GM21447 (cell line): ENCODE results near the gene CD58.
A peak's percentile ranks its signal among the peaks of the same experiment; 100 is the strongest.

ENCODE experiments used
- ATAC-seq: cut with Tn5 transposase; IDR thresholded peaks from one replicate; pipeline ENCODE4 v1.9.1; 2021; ENCODE audit not compliant: unreplicated experiment

Gene CD58

DNA sequence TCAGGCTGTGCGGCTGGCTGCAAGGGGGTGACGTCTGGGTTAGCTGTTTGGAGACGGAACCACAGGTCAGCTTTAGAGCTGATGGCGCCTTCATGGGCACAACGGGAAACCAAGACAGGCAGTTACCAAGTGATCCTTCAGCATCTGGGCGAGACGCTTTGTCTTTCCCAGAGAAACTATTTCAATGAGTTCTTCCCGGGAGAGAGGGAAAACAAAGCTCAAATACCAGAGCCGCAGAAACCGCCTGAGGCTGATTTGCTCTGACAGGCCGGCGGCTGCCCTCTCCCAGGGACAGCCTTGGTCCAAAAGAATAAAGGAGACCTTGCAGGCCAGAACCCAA, 76.5 kb downstream of the CD58 start:
- ATAC-seq: no peak

DNA sequence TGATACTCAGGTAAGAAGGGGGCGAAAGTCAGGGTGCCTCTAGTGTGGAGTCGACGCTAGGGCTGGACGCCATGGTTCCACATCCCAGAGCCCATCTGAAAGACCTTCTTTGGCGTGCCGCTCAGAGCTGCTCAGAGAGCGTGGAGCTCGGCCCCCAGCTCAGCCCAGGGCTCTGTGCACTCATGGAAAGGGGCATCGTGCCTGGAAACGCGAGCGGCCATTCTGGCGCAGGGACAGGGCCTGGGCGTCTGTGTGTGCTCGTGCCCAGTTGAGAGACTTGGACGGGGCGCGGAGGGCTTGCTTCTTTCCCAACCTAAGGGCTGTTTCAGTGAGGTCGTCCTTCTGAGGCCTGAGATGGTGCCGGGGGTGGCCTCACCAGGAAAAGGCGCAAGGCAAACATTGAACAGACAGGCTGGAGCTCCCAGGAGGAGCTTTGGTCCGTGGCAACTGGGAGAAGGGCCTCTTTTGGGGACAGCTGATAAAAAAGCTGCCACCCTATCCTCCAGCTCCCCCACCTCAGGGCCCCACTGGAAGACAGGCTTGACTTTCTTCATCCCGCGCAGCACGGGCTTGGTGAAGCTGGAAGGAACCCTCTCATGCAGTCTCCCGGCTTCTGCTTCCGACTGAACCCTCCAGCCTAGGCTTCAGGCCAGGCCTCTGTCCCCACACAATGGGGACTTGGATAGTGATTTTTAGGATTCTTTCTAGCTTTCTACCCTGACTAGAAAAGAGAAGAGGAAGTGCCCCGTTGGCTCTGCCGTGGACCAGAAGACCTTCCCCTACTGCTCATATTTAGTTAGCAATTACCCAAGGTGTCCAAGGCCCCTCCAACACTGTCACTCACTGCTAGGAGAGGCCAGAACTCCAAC, 77.1 kb downstream of the CD58 start:
- ATAC-seq: no peak

DNA sequence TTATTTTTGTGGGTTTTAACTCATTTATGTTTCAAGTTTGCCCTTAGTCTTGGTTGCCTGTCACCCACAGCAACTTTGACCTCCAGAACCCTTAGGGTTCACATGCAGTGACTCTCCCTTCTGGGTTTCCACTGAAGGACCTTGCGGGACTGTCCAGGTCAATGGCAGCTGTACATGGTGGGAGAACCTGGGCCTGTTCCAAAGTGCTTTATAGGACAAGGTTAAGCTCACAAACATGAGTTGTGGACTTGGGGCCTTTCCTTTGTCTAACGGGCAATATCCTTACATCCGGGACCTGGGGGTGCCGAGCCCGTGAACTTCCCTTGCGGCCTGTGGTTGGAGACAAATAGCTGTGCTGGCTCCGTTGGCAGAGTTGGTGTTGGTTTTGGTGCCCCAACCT, 77.8 kb downstream of the CD58 start:
- ATAC-seq: no peak

DNA sequence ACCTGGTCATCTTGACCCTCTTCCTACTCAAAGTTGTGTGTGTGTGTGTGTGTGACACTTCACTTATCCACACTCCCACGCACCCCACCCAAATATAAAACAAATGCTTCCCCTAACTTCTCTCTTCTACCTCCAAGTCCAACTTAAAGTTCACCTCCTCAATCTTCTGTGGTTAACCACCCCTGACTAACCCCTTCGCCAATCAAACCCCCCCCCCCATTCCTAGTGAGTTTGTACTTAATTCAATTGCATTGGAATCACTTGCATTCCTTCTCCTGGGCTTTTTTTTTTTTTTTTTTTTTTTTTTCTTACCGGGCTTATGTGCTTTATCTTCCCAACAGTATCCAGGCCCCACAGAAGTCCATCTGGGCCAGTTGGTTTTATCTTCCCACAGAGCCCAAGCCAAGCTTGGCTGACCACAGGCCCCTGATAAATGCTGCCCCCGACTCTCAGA, 78.4 kb downstream of the CD58 start:
- no peak for ATAC-seq

DNA sequence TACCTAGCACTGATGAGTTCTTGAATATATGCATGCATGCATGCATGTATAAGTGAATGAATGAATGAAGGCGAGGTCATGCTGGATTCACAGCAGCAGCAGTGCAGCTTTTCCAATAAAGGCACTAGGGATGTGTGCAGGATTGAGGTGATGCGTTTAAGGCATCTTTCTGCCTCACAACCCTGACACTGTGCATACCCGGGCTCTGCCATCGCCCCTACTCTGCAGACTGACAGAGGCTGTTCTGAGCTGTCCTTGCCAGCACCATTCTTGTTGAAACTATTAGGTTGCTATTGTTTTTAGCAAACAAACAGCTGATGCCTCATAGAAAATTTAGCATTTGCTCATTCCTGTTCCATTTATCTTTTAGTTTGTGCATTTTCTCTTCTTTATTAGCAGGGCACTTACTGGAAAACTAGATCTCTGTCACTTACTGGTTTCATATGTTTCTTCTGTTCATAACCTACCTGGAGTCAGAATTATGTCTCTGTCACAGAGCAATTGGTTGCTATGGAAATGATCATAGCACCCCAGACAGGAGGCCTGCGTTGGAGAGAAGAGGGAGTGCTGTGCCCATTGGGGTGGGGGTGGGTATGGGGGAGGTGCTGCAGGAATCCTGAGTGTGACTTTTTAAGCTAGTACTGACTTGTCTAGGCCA, 79.0 kb downstream of the CD58 start:
- no peak for ATAC-seq

DNA sequence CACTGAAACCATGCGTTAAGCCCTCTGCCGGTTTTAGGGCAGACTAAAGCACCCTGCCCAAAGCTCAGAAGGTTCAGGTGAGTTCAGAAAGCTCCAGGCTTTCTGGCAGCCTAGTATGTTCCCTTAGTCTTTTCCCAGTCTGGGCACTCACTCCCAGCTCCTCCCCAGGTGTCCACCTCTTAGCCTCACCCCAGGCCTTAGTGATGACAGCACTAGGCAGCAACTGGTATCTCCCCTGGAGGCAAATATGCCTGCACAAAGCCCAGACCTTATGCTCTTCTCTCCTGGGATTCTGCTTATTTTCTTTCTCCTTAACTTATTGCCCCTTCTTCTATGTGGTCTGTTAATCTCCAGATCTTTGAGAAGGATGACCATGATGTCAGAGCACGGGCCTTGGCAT, 80.2 kb downstream of the CD58 start:
- ATAC-seq: no peak

DNA sequence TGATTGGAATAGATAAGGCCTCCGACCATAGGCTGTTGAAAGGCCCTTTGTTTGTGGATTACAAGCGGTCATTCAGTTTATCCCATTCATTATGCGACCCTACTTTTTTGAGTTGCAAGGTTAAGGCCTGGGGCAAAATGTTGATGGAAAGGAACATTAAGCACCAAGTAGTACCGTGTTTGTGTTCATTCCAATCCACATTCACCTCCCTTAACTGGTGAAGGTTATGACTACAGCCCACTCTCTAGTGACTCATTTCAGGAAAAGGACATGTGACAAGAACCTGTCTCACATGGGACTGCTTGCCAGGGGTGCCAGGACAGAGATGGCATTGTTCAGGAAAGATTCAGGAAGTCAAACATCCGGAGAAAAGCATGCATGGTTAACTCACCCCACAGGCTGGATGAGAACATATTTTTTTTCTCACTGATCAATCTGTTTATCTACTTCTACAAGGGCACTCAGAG, 81.6 kb downstream of the CD58 start:
- no peak for ATAC-seq

DNA sequence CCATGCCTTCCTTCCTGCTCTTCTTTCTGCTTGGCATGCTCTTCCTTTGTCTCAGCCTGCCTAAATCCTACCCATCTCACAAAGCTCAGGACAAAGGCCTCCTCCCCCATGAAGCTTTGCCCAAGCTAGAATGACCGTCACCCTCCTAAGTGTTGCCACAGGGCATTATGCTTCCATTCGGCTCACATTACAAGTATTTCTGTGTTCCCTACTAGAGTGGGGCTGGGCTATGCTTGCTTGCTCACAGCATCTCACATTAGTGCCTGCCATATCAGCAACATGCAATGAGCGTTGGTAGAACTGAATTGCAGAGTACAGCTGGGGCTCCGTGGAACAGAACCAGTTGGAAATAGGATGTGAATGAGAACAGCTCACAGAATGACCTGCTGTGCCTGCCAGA, 82.8 kb downstream of the CD58 start:
- ATAC-seq: no peak

DNA sequence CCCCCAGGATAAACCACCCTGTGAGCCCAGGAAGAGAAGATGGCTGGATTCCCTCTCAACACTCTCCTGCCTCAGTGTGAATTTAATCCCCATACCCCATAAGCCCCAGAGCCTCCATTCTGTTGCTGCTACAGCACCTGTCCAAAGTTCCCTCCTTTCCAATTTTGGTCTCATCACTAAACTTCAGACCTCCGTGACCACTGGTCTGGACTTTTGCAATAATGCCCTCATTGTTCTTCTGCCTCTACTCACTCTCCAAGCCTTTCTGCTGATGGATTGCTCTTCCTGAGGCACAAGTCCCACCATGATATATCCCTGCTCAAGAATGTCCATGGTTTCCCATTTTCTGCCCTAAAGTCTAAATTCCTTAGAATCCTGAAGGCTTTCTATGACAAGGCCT, 83.2 kb downstream of the CD58 start:
- ATAC-seq: no peak

DNA sequence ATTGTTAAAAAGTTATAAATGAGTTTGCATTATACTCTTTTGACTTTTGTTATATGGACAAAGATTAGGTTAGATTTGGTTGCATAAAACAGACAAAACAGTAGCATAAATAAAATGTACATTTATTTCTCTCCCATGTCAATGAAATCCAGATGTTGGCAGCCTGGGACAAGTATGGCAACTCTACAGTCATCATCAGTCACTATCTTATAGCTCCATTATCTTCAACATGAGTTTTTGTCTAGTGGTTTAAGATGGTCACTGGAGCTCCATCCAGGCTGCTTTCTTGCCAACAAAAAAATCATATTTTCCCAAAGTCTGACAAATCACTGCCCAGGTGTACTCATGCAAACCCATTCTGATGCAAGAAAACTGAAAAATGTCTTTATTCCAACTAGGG, 83.8 kb downstream of the CD58 start:
- ATAC-seq: no peak

DNA sequence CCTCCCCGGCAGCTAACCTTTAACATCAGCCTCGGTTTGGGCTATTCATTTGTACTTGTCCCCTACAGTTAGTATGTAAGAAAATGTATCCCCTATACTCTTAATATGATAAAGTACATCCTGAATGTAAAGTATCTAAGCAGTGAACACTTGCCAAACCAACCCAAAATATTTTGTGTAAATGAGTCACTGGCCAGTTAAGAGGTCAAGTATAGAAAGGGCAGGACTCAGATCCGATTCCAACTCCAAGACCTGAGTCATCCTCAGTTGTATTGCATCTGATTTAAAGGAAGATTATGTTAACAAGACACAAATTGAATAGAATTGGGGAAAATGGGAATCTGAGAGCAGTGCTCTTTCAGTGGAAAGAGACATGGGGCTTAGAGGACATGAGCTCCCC, 84.4 kb downstream of the CD58 start:
- ATAC-seq: no peak

DNA sequence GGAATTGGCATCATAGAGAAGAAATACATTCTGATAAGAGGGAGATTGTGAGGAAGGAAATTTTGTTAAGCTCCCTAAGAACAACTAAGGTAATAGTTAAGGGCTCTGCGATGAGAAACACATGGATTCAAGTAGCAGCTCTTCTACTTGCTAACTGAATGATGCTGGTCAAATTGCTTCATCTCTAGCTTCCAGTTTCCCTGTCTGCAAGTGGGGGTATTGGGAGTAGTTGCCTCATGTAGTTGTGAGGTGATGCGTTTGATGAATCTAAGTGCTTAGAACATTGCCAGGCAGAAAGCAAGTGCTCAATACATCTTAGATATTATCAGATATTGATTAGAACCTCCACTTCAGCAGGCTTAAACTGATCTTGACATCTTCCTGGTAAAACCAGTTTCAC, 84.8 kb downstream of the CD58 start:
- no peak for ATAC-seq

DNA sequence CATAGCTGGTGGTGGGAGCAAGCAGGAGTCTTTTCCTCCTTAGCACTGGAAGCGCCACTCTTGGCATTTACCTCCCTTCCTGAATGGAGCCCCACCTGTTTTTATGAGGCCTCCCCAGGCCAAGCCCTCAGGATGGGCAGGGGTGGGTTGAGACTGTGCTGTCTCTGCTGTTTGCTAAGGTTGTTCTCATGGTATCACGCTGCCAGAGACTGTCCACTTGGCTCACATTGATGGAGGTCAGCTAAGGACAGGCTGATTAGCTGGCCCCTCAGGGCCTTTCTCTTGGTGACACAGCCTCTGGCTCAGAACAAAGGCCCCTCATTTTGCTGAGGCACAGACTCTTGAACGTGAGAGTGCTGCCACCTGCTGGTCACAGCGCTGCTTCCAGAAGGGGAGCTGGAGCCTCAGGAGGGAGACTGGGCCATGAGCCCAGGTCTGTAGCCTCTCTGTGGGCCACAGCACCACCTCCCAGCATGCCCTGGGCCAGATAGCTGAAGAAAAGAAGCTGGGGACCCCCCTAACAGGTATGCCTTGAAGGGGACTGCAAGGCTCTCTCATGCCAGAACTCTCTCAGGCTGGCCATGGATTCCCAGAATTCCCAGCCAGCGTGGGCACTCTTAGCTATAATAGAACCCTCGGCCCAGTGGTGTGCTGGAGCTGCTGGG, 85.6 kb downstream of the CD58 start:
- peak; percentile 83 for ATAC-seq

DNA sequence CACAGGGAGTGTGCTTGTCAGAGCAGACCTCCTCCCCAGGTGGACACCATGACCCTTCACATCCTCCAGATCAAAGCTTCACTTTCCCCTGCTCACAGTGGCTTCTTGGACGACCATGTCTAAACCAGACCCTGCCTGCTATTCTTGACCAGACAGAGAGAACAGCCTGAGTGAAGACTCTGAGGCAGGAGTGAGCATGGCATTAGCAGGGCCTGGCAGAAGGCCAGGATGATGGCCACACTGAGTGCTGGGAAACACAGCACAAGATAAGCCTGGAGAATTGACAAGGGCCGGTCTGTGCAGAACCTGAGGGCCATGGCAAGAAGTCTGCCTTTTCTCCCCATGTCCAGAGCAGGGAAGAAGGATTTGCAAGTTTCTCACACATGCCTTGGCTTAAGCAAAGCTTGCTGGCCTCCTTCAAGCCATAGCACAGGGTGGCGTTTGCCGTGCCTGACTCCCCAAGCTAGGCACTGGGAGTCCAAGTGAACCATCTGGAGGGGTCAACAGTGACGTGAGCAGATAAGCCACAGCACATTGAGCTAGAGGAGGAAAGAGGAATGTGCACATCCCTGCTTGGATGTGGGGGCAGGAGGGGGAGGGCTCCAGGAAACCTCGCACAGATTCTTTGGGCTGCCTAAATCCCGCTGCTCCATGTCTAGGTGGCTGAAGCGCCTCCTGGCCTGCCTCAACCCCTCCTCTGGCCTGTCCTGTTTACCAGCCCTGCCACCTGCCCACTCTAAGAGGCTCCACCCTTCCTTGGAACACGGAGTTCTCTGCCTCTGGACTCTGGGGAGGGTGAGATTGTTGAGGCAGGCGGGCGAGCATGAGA, 87.1 kb downstream of the CD58 start:
- ATAC-seq: no peak

DNA sequence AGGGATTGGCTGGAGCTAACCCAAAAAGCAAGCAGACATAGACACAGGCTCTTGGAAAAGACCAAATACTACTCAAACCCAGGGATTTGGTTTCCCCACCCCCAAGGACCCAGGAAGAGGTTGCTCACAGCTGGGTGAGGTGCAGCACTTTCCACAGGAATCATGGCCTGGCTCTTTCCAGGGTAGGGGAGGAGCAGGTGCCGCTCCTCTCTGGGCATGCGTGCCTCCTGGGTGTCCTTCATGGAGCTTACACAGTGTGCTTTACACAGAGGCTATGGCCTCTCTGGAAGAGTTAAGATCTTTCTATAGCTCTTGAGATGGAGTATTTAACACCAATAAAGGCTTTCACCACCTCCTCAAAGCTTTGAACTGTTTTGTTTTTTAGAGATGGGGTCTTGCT, 88.3 kb downstream of the CD58 start:
- ATAC-seq: no peak

DNA sequence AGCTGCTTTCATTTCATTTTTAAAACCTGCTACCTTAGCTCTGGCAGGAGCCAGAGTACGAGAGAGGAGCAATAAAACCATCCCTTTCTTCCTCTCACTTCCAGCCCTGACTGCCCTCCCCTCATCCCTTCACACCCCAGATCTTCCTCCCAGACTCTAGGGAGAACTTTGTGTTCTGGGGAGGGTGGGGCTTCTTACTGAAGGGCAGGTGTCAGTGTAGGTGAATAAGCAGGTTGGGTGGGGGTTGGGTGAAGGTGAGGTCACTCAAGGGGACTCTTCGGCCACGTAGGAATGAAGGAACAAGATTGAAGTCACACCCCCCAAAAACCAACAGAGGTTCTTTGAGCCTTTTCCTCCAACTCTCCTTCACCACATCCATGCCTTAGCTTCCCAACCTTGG, 88.9 kb downstream of the CD58 start:
- no peak for ATAC-seq

DNA sequence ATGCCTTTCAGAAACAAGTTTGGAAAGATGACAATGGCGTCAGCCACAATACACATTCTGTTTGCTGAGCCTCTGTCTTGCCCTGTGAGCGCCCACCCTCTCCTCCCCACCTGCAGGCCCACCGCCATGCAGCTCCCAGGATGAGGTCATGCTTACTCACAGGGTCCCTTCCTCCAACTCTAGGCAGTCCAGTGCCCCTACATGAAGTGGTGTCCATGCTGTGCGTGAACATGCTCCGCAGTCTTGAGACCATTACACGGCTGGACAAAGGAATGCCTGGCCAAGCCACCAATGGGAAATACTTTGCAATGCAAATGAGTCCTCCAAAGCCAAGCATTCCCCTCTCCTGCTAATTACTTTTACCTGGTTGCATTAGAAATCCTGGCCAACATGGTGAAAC, 92.2 kb downstream of the CD58 start:
- ATAC-seq: no peak

DNA sequence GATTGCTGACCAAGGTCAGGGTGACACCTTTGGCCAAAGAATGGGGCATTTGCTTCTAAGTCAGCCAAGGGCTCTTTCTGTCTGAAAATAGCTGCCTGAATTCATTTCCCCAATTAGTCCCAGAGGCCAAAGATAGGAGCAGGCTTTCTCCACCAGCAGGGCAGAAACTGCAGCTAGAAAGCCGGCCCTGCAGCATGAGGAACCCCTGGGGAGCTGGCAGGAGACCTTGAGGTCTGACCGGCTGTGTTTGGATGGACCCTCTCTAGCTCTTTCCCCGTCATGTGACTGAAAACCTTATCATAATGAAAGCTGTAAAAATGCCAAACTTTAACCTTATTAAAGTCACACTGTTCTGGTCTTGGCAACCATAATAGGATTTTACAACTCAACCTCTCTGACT, 93.4 kb downstream of the CD58 start:
- no peak for ATAC-seq

DNA sequence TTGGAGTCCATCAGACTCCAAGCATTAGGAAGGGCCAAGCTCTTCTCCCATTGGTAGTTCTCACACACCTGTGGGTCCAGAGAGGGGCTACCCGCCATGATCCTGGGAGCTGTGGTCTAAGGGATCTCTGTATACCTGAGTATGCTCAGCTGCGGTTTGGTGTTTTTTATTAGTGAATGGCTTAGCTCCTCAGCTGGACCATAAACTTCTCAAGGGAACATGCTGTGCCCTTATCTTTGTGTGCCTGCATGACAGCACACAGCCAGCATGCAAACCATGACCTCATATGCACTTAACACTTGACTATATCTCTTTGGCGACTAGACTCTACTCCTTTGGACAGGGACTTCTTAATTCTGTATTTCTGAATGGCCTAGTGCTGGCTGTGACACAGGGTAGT, 94.5 kb downstream of the CD58 start:
- ATAC-seq: no peak

DNA sequence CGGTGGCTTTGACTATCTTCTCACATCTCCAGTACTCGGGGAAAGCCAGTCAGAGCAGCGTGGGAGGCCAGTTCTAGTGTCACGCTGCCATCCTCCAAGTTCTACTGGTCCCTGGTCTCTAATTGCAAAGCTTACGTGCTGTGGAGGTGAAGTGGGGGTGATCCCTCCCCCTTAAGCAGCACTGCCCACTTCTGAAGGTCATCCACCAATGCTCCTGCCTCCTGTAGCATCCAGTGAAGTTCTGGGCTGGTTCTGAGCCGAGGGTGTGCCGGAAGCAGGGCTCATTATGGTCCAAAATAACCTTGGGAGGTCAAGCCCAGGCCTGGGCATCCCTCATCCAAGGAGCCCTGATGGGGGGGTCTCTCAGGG, 95.0 kb downstream of the CD58 start:
- ATAC-seq: no peak
